Measurements from ENCODE around the gene ADD1. TPM values are rescaled to one million over a fixed set of nuclear protein-coding genes. Genes with fewer than 3 reads are reported as not detected.

ADD1 gene
- total RNA-seq, 1 donor from 2014 or later, result 274 TPM

- peaks cover 7% of the 10 kb centered on the region for H3K4me1 Mint-ChIP-seq (ENCODE audit: unreplicated experiment)
- peak; percentile 81 for DNase-seq (ENCODE audit: extremely low spot score, unreplicated experiment)
Measured at GRCh38 chr4:2830632-2831610, 12.7 kb upstream of the ADD1 start.

DNA sequence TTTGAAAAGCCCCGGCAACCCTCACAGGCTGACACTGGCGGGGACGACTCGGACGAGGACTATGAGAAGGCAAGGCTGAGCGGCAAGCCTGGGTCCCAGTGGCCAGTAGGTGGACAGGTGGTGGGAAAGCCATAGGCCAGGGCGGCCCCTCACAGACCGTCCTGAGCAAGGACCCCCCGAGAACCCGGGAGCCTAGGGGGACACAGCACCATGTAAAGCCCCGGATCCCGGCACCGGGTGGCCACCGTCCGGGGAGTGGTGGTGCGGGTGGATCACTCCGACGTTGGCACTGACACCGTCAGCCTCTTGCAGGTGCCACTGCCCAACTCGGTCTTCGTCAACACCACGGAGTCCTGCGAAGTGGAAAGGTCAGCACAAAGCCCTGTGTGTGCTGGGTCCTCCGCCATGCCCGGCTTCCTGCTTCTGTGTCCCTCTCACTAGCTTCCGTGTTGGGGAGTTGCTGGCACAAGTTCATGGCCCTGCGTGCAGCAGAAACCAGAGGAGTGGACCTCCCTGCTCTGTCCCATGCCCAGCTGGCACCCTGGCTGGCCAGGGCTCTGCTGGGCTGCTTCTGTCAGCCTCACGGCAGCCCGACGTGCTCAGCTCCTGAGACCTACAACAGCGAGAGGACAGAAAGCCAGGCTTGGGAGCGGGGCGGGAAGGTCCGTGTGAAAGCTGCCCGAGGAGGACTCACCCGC lies 11.9 kb upstream of the ADD1 start:
- Mint-ChIP-seq H3K27ac (ENCODE audit: unreplicated experiment) (no peak overlapping the region), H3K9me3 (ENCODE audit: unreplicated experiment) (no peaks in the 10 kb centered on the region), H3K4me3 (ENCODE audit: unreplicated experiment) (no peak overlapping the region), H3K4me1 (ENCODE audit: unreplicated experiment) (peaks cover 6% of the 10 kb centered on the region), H3K36me3 (ENCODE audit: unreplicated experiment) (peaks cover 24% of the 10 kb centered on the region), H3K27me3 (ENCODE audit: unreplicated experiment) (no peaks in the 10 kb centered on the region)
- peak; percentile 82 for DNase-seq (ENCODE audit: extremely low spot score, unreplicated experiment)
- TF ChIP-seq, protein P1, sequence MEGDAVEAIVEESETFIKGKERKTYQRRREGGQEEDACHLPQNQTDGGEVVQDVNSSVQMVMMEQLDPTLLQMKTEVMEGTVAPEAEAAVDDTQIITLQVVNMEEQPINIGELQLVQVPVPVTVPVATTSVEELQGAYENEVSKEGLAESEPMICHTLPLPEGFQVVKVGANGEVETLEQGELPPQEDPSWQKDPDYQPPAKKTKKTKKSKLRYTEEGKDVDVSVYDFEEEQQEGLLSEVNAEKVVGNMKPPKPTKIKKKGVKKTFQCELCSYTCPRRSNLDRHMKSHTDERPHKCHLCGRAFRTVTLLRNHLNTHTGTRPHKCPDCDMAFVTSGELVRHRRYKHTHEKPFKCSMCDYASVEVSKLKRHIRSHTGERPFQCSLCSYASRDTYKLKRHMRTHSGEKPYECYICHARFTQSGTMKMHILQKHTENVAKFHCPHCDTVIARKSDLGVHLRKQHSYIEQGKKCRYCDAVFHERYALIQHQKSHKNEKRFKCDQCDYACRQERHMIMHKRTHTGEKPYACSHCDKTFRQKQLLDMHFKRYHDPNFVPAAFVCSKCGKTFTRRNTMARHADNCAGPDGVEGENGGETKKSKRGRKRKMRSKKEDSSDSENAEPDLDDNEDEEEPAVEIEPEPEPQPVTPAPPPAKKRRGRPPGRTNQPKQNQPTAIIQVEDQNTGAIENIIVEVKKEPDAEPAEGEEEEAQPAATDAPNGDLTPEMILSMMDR (IDR thresholded peaks at IDR 0.05), result no peak

More at GRCh38 chr4:2830632-2831610, 12.7 kb upstream of the ADD1 start:
- no peak overlapping the region for H3K27ac Mint-ChIP-seq (ENCODE audit: unreplicated experiment)
- H3K9me3 Mint-ChIP-seq (ENCODE audit: unreplicated experiment), result no peaks in the 10 kb centered on the region
- no peak overlapping the region for H3K4me3 Mint-ChIP-seq (ENCODE audit: unreplicated experiment)
- peaks cover 24% of the 10 kb centered on the region for H3K36me3 Mint-ChIP-seq (ENCODE audit: unreplicated experiment)
- TF ChIP-seq, protein P1 (IDR thresholded peaks at IDR 0.05), result no peak
- H3K27me3 Mint-ChIP-seq (ENCODE audit: unreplicated experiment), result no peaks in the 10 kb centered on the region

DNA sequence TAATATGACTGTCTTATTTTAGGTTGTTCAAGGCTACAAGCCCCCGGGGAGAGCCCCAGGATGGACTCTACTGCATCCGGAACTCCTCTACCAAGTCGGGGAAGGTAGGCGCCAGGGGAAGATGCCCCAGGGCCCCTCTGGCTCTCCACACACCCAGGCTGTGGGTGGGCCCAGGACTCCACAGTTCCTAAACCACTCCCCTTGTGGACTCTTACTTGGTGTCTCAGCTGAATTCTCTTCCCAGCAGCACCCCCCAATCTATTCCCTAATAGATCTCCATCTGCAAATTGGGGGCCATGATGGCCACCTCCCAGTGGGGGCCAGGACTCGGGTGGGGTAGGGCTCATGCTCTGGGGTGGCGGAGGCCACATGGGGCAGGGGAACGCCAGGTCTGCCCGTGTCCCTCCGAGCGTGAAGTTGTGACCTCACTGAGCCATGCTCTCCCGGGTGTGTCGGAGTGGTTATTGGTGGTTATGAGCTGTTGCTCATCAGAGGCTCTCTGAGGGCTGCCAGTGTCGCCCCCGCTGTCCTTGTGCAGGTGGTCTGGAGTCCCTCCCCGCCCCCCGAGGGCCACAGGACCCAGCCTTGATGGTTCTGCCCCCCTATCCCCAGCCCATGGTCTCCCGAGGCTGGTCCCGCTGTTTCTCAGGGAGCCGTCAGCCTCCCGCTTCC lies 11.2 kb upstream of the ADD1 start:
- TF ChIP-seq, protein P1 (IDR thresholded peaks at IDR 0.05), result no peak
- Mint-ChIP-seq H3K27ac (ENCODE audit: unreplicated experiment) (no peak overlapping the region), H3K27me3 (ENCODE audit: unreplicated experiment) (no peaks in the 10 kb centered on the region), H3K36me3 (ENCODE audit: unreplicated experiment) (peaks cover 24% of the 10 kb centered on the region), H3K4me3 (ENCODE audit: unreplicated experiment) (no peak overlapping the region), H3K9me3 (ENCODE audit: unreplicated experiment) (no peaks in the 10 kb centered on the region), H3K4me1 (ENCODE audit: unreplicated experiment) (peaks cover 11% of the 10 kb centered on the region)
- DNase-seq (ENCODE audit: extremely low spot score, unreplicated experiment), result peak; percentile 80

DNA sequence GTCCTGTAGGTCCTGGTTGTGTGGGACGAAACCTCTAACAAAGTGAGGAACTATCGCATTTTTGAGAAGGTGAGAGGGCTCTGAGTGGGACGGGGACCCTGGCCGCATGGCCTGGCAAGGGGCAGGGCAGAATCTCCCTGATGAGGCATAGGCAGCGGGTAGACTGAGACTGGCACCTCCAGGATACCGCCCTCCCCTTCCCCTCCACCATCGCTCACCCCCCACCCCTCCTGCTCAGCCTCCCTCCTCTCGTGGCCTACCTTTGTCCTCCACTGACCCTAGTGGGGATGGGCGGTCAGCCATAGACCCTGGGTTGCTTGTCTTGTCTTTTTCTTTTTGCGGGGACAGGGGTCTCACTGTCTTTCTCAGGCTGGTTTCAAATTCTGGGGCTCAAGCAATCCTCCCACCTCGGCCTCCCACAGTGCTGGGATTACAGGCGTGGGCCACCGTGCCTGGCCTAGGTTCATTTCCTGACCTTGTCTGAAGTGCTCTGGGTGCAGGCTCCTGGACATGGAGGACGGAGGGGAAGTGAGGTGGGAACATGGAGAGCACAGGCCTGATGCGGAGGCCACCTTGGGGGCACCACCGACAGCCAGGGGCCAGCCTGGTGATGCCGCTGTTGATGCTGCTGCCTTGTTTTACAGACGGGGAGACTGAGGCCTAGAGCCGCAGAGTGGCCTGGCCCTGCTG lies 10.5 kb upstream of the ADD1 start:
- H3K27ac Mint-ChIP-seq (ENCODE audit: unreplicated experiment), result no peak overlapping the region
- TF ChIP-seq, protein P1 (IDR thresholded peaks at IDR 0.05), result no peak
- H3K4me3 Mint-ChIP-seq (ENCODE audit: unreplicated experiment), result no peak overlapping the region
- peaks cover 24% of the 10 kb centered on the region for H3K36me3 Mint-ChIP-seq (ENCODE audit: unreplicated experiment)
- H3K27me3 Mint-ChIP-seq (ENCODE audit: unreplicated experiment), result no peaks in the 10 kb centered on the region
- peaks cover 18% of the 10 kb centered on the region for H3K4me1 Mint-ChIP-seq (ENCODE audit: unreplicated experiment)
- H3K9me3 Mint-ChIP-seq (ENCODE audit: unreplicated experiment), result no peaks in the 10 kb centered on the region
- DNase-seq (ENCODE audit: extremely low spot score, unreplicated experiment), result peak; percentile 64

All from osteocyte (in vitro differentiated cells).